Lower leg skin (tissue), 4 donors: ENCODE measurements around the gene ZFYVE21. TPM values are rescaled to one million over a fixed set of nuclear protein-coding genes. Genes with fewer than 3 reads are reported as not detected.

Source experiments
- DNase-seq, 2 donors: peaks; one replicate each; pipeline ENCODE4 v3.0.0-alpha.2; 2019; ENCODE audit warnings: low spot score in 2 of 2
- H3K4me3 ChIP-seq: fragments of 200-600 bp; sonication (generic); 2 replicates; pipeline ENCODE4 v1.5.1; 2017; ENCODE audit warnings: mild to moderate bottlenecking, low read depth; ENCODE audit not compliant: poor library complexity, severe bottlenecking
- POLR2A ChIP-seq, 2 donors: fragments of 450-650 bp; IDR thresholded peaks; one replicate each; pipeline ENCODE4 v1.6.1; 2016 to 2017; ENCODE audit warnings: antibody characterized with exemption in 2 of 2, mild to moderate bottlenecking in 1 of 2, moderate library complexity in 1 of 2
- WGBS, 2 donors: methylation state at CpG; one replicate each; pipeline ENCODE4 v1.1.5; 2018; 5-methylcytosine and 5-hydroxymethylcytosine counted together
- intact Hi-C: fragments of 100-400 bp; cut with DNase I; formaldehyde crosslinking; loops from one replicate; pipeline ENCODE4 v1.15.0; 2023; ENCODE audit warnings: low total_unique reads
- total RNA-seq, 4 donors: library from RNA; depleted of rRNA; stranded (reverse); fragments of >200 nt; gene quantifications; one replicate each; pipeline ENCODE4 v1.1.0, GENCODE V29; 2016
- TF ChIP-seq, protein P1 (sequence below), 3 donors: fragments of 450-650 bp; IDR thresholded peaks; one replicate each; pipeline ENCODE4 v1.5.1; 2016; ENCODE audit warnings: antibody characterized with exemption in 3 of 3, mild to moderate bottlenecking in 3 of 3, moderate library complexity in 2 of 3

Gene ZFYVE21
- total RNA-seq, 4 donors from 2014 or later = 133 to 269 (median 154) TPM

DNA sequence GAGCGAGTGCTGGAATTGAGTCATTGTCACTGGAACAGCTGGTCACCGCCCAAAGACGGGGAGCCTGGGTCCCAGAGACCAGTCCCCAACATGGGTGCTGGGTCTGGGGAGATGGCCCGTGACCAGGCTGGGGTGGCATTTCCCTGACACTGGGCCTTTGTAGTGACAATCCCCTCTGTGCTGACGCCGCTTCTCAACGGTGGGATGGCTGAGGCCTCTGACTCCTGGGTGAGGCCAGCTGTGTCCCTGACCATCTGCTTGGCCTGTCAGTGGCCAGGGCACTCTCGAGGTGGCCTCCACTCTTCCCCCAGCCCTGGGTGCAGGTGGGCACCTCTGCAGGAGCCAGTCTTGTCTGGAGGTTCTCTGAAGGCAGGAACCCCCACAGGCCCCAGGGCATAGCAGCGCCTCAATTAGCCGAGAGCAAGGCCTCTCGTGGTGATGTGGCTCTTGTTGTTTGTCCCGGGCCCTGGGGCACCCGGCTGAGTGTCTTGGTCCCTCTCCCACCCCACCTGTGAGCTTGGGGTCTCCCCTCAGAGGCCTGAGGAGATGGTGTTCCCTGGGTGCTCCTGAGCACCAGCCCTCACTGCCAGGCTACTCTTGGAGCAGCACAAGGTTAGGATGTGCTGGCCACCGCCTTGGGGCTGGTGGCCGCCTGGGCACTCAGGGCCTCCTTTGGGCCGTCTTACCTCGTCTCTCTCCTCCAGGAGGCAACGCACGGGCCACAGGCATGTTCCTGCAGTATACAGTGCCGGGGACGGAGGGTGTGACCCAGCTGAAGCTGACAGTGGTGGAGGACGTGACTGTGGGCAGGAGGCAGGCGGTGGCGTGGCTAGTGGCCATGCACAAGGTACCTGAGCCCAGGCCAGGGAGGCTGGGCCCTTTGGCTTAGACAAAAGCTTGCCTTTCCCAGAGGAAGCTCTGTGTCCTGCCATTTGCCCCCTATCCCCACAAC, 16.6 kb downstream of the ZFYVE21 start:
- intact Hi-C loops = no loop called here
- no peak for TF ChIP-seq POLR2A (IDR thresholded peaks at IDR 0.05)
- TF ChIP-seq, protein P1, sequence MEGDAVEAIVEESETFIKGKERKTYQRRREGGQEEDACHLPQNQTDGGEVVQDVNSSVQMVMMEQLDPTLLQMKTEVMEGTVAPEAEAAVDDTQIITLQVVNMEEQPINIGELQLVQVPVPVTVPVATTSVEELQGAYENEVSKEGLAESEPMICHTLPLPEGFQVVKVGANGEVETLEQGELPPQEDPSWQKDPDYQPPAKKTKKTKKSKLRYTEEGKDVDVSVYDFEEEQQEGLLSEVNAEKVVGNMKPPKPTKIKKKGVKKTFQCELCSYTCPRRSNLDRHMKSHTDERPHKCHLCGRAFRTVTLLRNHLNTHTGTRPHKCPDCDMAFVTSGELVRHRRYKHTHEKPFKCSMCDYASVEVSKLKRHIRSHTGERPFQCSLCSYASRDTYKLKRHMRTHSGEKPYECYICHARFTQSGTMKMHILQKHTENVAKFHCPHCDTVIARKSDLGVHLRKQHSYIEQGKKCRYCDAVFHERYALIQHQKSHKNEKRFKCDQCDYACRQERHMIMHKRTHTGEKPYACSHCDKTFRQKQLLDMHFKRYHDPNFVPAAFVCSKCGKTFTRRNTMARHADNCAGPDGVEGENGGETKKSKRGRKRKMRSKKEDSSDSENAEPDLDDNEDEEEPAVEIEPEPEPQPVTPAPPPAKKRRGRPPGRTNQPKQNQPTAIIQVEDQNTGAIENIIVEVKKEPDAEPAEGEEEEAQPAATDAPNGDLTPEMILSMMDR (IDR thresholded peaks at IDR 0.05) = no peak
- 76 to 78% methylated on average over 20 to 23 of the region's 24 CpGs for WGBS, 2 donors
- peak in 1 of 2 donors; percentile 84 for DNase-seq
- H3K4me3 ChIP-seq = no peak overlapping the region

DNA sequence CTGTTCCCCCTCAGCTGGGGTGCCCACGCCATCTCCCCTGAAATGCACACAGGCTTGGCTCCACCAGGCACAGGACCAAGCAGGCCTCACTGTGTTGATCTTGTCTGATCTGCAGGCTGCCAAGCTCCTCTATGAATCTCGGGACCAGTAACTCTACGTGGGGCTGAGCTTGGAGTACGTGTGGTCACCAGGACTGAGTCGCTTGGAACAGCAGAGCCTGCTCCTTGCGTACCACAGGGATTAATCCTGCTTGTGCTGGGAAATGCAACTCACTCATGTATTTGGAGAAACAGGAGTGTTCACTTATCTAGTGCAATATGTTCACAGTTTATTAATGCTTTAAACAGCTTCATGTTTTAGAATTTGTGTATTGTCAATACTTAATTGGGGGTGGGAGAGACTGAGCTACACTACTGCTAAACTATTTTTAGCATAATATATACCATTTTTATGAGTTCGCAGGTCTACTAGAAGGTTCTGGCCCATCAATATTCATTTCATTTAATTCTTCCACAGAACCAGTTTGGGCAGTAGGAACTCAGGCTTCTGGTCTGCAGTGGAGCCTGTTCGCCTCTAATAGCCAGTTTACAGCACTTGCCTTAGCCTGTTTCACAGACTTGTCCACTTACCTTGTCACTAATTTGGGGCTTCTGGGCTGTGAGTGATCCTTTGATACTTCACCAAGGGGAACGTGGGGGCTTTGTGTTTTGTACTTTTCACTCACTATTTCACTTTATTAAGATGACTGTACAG, 17.4 kb downstream of the ZFYVE21 start:
- peak in 1 of 2 donors; percentile 74 for DNase-seq
- TF ChIP-seq, protein P1 (IDR thresholded peaks at IDR 0.05) = no peak
- no peak for TF ChIP-seq POLR2A (IDR thresholded peaks at IDR 0.05)
- intact Hi-C loops = no loop called here
- H3K4me3 ChIP-seq = no peak overlapping the region
- WGBS, 2 donors = 53 to 60% methylated on average over 9 of the region's 9 CpGs

DNA sequence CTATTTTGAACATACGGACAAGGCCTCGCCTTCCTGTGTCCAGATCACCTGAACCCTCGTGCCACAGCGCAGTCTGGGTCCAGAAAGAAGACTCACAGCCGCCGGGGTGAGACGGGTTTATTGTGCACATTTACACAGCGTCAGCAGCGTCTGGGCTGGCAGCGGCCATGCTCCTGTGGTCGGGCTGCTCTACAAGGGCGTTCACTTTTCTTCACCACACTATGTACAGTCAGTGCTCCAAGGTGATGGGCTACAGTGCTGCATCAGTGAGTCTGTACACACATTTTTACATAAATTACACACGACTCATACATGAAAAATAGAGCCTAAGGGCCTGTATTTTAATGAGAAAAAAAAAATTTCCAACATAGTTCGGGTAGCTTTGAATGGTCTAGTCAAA, 18.0 kb downstream of the ZFYVE21 start:
- 52 to 67% methylated on average over 14 of the region's 14 CpGs for WGBS, 2 donors
- no peak for DNase-seq
- intact Hi-C loops = no loop called here
- no peak for TF ChIP-seq POLR2A (IDR thresholded peaks at IDR 0.05)
- TF ChIP-seq, protein P1 (IDR thresholded peaks at IDR 0.05) = no peak
- H3K4me3 ChIP-seq = no peak overlapping the region

DNA sequence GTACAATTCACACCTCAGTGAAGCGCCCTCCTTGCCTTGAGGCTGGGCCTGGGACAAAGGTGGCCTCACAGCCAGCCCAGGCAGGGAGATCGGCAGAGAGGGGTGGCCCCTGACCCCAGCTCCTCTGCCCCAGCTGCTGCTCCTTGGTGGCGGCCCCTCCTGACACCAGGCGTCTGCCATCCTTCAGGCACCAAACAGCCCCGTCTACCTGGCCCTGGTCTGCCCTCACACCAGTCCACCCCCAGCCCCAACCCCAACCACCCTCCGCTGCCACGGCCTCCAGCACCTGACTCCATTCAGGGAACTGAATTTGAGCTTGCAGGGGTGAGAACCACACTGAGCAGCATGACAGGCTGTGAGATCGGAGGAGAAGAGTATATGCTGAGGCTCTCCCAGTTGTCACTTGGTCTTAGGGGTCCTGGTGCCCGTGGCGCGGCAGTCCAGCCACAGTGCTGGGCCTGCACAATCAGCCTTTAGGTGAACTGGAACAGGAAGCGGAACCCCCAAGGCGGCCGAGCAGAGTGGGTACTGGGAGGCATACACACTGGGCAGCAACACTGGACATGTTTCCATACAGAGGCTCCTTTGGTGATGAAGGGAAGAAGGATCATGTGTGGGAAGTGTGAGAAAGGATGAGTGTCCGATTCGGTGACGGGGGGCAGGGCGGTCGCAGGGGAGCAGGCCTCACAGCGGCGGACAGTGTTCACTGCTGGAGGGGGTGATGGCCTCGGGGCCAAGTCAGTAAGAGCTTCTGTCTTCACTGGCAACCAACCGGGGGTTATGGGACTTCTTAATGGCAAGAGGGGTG, 18.7 kb downstream of the ZFYVE21 start:
- H3K4me3 ChIP-seq = no peak overlapping the region
- WGBS, 2 donors = 81 to 86% methylated on average over 20 to 23 of the region's 23 CpGs
- intact Hi-C loops = no loop called here
- TF ChIP-seq POLR2A (IDR thresholded peaks at IDR 0.05) = no peak
- TF ChIP-seq, protein P1 (IDR thresholded peaks at IDR 0.05) = no peak
- DNase-seq = no peak

DNA sequence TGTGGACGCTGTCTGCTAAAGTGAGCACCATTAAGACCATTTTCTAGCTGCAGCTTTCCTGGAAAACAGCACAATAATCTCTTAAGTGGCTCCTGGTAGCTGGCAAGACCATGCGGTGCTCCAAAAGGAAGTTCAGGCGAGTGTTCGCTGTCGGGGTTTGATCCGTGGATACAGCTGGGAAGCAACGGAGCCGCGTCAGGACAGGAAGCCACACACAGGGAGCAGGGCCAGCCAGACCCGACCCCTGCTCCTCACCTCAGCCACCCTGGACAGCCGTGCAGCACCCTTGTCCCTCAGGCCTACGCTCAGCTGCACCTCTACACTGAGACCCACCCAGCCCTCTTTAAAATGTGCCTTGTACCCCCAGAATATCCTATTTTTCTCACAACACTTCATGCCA, 19.4 kb downstream of the ZFYVE21 start:
- no peak for TF ChIP-seq POLR2A (IDR thresholded peaks at IDR 0.05)
- TF ChIP-seq, protein P1 (IDR thresholded peaks at IDR 0.05) = no peak
- no peak for DNase-seq
- no peak overlapping the region for H3K4me3 ChIP-seq
- 81 to 84% methylated on average over 12 of the region's 12 CpGs for WGBS, 2 donors
- intact Hi-C loops = no loop called here
